HG03280 (cell line): ENCODE measurements around the gene SERPINB4.

ENCODE experiments used
- ATAC-seq: cut with Tn5 transposase; IDR thresholded peaks from one replicate; pipeline ENCODE4 v1.9.1; 2021; ENCODE audit warnings: mild to moderate bottlenecking, moderate library complexity; ENCODE audit not compliant: unreplicated experiment

Gene SERPINB4

DNA sequence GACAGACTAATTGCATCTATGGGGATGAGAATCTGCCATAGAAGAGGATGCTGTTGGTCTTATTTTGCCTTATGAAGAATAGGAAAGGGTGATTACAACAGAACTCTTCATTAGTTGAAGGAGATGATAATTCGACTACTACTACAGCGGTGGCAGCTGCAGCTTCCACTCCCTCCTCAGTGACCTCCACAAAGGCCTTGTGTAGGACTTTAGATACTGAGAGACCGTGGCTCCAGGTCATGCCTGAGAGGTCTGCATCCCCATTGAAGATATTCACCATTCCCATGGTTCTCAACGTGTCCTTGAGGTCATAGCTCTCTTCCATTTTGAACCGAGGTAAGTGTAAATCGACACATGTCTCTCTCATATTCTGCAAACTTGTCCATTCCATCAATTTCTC is 6.4 kb downstream of the SERPINB4 start:
- no peak for ATAC-seq

DNA sequence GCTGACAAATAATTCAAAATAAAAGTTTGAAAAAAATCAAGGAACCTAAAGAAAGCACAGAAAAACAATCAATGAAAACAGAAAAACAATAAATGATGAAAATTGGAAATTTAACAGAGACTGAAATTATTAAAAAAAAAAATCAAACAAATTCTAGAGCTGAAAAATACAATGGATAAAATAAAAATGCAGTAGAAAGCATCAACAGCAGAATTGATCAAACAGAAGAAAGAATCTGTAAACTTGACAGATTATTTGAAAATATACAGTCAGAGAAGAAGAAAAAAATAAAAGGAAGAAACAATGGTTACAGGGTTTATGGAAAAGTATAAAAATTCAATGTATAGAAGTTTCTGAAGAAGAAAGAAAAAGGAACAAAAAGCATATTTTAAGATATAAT is 16.2 kb downstream of the SERPINB4 start:
- no peak for ATAC-seq

GRCh38 chr18:63626431-63626830 is 17.6 kb downstream of the SERPINB4 start:
- ATAC-seq, result no peak

GRCh38 chr18:63624863-63625262 is 19.2 kb downstream of the SERPINB4 start:
- ATAC-seq, result no peak

- ATAC-seq, result no peak
These were observed 24.4 kb downstream of the SERPINB4 start for GRCh38 chr18:63619661-63620060.

DNA sequence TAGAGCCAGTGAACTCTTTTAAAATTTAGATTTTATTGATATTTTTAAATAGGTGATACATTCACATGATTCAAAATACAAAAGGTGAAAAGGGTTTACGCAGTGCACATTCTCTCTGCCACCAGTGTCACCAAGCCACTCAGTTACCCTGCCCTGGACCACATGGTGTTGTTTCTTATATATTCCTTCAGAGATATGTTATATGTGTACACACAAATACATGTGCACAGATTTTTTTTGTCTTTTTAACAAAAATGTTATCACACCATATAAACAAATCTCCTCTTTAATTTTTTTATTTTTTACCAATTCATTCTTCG is 26.2 kb downstream of the SERPINB4 start:
- no peak for ATAC-seq

GRCh38 chr18:63617049-63617914 is 26.8 kb downstream of the SERPINB4 start:
- ATAC-seq, result peak; percentile 66

- no peak for ATAC-seq
These were observed 30.6 kb downstream of the SERPINB4 start for GRCh38 chr18:63613420-63613819.

DNA sequence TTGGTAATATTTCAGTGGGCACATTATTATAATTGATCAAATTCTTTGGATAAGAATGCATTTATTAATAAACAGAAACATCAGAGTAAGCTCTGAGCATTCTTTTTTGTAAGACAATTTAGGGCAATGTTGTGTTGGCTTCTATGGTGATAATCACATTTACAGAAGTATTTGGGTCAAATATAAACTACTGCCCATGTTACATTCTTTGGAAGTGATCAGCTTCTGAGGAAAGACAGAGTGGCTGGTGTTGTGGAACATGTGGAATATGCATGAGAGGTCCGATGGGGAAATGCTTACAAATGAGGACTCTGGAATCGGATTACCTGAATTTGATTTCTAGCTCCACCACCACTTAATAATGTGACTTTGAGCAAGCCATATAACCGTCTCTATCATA is 37.5 kb downstream of the SERPINB4 start:
- no peak for ATAC-seq

GRCh38 chr18:63604791-63605567 is 39.1 kb downstream of the SERPINB4 start:
- ATAC-seq, result no peak

DNA sequence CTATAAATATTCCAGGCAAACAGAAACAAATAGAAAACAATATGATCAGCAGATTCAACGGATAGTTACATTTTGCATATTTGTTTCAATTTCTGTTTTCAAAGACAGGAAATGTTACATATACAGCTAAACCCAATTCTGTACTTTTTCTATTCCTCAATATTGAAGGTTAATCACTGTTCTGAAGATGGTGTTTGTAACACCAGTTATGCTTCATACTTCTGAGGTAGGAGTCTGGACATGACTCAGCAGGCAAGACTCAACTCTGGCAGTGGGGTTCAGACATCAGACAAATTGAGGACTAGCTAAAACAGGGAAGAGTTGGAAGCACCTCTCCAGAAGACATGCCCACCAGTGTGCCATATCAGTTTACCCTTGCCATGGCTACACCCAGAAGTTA is 40.3 kb downstream of the SERPINB4 start:
- peak; percentile 84 for ATAC-seq

DNA sequence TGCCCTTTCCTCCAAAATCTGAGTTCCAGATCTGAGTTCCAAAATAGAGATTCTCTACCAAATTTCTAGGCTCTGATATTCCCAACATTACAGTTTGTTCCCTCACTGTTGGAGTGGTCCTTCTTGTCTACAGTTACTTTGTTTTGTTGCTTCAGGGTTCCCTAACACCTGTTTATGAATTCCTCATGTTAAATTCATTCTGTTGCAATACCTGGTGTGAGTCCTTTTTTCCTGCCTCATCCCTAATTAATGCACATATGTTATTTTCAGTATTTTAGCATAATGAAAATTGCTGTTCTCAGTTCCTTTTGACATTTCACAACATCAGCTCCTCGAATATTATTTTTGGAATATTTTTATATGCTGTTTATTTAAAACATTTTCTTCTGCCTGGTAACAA is 40.7 kb downstream of the SERPINB4 start:
- peak; percentile 6 for ATAC-seq

DNA sequence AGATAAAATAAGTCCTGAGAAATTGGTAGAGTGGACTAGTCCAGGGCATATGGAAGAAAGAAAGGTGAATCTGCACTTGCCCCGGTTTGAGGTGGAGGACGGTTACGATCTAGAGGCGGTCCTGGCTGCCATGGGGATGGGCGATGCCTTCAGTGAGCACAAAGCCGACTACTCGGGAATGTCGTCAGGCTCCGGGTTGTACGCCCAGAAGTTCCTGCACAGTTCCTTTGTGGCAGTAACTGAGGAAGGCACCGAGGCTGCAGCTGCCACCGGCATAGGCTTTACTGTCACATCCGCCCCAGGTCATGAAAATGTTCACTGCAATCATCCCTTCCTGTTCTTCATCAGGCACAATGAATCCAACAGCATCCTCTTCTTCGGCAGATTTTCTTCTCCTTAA is 47.1 kb downstream of the SERPINB4 start:
- ATAC-seq, result no peak

DNA sequence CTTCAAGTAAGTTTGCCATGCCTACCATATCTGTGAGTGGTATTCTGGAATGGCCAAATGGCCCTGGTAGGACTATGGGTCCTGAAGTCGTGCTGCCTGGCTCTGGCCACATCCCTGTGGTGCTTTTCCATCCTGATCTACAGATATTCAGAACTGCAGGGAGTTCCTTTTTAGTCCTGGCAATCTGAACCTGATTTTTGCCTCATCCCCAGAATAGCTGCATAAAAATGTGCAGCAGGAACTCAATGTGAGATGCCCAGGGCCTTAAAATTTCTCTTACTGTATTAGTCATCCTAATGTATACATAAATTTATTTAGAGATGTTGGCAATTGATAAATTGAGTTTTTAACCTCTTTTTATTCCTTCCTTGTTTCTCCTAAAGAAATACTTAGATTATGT is 51.6 kb downstream of the SERPINB4 start:
- ATAC-seq, result no peak

- no peak for ATAC-seq
These were observed 52.3 kb downstream of the SERPINB4 start for GRCh38 chr18:63591725-63592124.

DNA sequence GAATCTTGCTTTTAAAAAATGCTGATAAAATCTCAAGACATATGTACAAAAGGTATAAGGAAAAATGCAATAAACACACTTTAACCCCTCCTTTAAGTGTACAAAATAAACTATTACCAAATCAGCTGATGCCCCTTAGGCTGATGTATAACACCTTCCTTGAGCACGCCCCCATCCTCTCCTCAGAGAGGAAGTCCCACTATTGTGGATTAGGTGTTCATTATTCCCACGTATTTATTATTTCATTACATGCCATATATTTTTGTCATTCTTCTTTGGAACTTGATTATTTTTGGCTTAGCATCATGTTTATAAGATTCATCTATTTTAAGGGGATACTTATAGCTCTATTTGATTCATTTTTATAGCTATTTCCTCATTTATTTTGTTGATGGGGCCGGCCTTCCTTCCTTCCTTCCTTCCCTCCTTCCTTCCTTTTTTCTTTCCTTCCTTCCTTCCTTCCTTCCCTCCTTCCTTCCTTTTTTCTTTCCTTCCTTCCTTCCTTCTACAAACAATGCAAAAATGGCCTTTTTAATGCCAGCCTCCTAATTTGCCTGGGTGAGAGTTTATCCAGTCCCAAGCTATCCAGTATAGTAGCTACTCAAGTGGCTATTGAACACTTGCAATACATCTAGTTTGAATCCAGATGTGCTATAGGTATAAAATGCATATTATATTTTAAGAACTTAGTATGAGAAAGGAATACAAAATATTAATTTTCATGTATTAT is 52.9 kb downstream of the SERPINB4 start:
- no peak for ATAC-seq

GRCh38 chr18:63590373-63590772 is 53.7 kb downstream of the SERPINB4 start:
- ATAC-seq, result no peak

GRCh38 chr18:63588909-63589308 is 55.1 kb downstream of the SERPINB4 start:
- no peak for ATAC-seq
